Fibroblast of mammary gland (primary cell): ENCODE data around the gene TEAD3.

Experiments used
- DNase-seq: peaks from one replicate; pipeline ENCODE4 v3.0.0-alpha.2; 2010; ENCODE audit warnings: low read depth
- H3K4me3 ChIP-seq: 2 replicates; pipeline ENCODE4 v1.5.1; 2011; ENCODE audit warnings: low read depth, mild to moderate bottlenecking, low read length, moderate library complexity; ENCODE audit not compliant: control insufficient read depth
- TF ChIP-seq, protein P1 (sequence below): conservative IDR thresholded peaks from 2 replicates; pipeline ENCODE4 v1.5.1; 2011; ENCODE audit warnings: low read depth, low read length, inconsistent platforms; ENCODE audit not compliant: control insufficient read depth, insufficient read depth

Gene TEAD3

GRCh38 chr6:35506536-35506935 lies 9.7 kb upstream of the TEAD3 start:
- H3K4me3 ChIP-seq, result no peak overlapping the region
- TF ChIP-seq, protein P1, sequence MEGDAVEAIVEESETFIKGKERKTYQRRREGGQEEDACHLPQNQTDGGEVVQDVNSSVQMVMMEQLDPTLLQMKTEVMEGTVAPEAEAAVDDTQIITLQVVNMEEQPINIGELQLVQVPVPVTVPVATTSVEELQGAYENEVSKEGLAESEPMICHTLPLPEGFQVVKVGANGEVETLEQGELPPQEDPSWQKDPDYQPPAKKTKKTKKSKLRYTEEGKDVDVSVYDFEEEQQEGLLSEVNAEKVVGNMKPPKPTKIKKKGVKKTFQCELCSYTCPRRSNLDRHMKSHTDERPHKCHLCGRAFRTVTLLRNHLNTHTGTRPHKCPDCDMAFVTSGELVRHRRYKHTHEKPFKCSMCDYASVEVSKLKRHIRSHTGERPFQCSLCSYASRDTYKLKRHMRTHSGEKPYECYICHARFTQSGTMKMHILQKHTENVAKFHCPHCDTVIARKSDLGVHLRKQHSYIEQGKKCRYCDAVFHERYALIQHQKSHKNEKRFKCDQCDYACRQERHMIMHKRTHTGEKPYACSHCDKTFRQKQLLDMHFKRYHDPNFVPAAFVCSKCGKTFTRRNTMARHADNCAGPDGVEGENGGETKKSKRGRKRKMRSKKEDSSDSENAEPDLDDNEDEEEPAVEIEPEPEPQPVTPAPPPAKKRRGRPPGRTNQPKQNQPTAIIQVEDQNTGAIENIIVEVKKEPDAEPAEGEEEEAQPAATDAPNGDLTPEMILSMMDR, result no peak

DNA sequence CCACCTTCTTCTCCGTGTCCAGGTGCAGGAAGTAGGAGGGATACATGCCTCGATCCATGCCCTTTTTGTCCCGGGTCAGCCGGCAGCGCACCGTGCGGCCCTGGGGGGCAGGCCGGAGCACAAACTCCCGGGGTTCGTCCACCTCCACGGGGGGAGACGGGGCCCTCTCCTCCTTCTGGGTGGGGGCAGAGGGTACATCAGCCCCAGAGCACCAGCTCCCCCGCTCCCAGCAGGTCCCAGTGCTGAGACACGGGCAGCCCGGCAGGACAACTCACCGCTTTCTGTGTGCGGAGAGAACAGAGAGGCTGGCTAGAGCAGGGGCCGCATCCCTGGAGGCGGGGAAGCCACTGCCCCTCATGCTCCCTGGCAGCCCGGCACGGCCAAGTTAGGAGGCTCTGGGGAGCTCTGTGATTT lies 9.1 kb upstream of the TEAD3 start:
- TF ChIP-seq, protein P1, result no peak
- DNase-seq, result no peak
- H3K4me3 ChIP-seq, result no peak overlapping the region

More at GRCh38 chr6:35506536-35506935, 9.7 kb upstream of the TEAD3 start:
- no peak for DNase-seq

DNA sequence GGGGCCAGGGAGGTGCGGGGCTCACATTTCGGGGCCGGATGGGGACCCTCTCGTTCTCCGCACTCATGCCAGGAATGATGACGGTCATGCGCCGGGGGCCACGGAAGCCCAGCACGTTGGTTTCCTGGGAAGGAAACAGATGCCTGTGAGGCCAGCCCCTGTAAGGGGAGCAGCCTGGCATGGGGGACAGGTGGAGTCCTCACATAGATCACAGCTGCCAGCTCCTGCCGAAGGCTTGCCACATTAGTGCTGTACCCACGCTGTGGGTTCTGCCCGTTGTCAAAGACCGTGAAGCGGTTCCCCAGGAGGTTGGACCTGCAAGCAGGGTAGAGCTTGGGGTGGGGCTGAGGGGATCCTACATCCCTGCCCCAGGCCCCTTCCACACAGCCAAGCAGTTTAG lies 6.7 kb upstream of the TEAD3 start:
- TF ChIP-seq, protein P1, result no peak
- DNase-seq, result no peak
- no peak overlapping the region for H3K4me3 ChIP-seq

DNA sequence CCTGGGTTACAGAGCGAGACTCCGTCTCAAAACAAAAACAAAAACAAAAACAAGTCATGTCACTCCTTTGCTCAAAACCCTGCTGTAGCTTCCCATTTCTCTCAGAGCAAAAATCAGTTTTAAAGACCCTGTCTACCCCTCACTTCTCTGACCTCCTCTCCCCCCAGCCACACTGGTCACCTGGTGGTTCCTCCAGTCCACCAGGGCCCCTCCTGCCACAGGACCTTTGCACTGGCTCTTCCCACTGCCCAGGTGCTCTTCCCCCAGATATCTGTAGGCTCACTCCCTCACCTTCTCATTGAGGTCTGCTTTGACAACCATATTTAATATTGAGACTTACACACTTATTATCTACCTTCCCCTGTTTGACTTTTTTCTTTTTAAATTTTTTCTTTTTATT lies 4.9 kb upstream of the TEAD3 start:
- TF ChIP-seq, protein P1, result no peak
- H3K4me3 ChIP-seq, result no peak overlapping the region
- DNase-seq, result no peak

DNA sequence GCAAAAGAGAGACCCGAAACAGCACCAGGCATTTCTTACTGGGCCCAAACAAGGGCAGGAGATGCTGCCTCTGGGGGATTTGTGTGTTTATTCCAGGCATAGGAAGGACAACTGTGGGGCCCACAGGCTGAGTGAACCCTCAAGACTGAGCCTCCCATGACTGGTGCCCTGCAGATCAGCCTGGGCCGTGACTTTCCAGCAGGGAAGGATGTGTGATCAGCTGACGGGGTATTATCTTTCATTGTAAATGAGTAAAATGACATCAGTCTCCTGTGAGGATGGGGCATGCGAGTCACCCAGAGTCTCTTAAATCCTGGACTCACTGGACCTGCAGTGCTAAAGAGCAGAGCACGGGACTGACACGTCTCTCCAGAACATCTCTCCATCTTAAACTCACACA lies 3.9 kb upstream of the TEAD3 start:
- TF ChIP-seq, protein P1, result no peak
- peak; percentile 74 for DNase-seq
- no peak overlapping the region for H3K4me3 ChIP-seq

DNA sequence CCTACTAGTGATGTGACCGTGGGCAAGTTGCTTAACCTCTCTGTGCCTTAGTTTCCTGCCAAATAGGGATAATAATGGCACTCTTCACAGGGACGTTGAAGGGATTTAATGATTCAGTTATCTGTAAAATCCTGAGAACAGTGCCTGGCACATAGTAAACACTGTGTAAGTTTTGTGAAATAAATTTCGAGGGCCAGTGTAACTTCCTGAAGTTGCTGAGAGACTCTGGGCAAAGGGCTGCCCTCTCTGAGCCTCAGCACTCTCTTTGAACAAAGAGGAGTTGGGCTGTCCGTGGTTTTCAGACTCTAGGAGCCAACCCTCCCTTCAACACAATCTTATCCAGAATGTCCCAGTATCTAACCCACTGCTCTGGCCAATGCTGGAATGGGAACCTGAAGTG lies 2.5 kb upstream of the TEAD3 start:
- DNase-seq, result no peak
- TF ChIP-seq, protein P1, result no peak
- H3K4me3 ChIP-seq, result no peak overlapping the region

DNA sequence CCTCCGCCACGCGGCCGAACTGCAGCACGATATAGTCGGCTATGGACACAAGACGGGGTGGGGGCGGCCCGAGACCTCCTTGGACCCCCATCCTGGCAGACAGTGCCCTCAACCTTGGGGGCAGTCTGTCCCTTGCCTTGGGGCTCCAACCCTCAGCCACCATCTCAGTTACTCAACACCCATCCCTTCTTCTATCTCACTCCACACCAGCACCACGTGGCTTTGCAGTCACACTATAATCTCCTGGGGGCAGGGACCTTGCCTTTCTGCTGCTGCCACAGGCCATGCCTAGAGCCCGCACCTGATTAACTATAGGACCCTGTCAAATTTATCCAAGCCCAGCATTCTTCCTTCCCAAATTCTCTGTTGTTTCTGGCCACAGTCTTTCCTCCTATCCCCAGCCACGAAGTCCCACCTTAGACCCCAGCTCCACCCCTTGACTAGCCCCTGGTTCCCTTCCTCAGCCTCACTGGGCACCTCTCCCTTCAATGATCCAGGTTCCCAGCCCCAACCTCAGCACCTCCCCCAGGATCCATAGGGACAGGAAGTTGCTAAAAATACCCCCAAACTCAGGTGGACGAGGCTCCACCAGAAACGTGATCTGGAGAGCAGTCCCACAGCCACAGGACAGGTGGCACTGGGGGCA lies 1.7 kb upstream of the TEAD3 start:
- TF ChIP-seq, protein P1, result no peak
- peak overlapping the region; percentile 44 for H3K4me3 ChIP-seq
- DNase-seq, result no peak
